Measurements from ENCODE around the gene WDR37. TPM values are rescaled to one million over a fixed set of nuclear protein-coding genes. Genes with fewer than 3 reads are reported as not detected.
A peak's percentile ranks its signal among the peaks of the same experiment; 100 is the strongest.

Gene WDR37
- total RNA-seq, 1 donor from 2014 or later, result 13.6 TPM

- H3K27me3 Mint-ChIP-seq (ENCODE audit: unreplicated experiment), result no peaks in the 10 kb centered on the region
- no peak overlapping the region for H3K27ac Mint-ChIP-seq (ENCODE audit: unreplicated experiment)
- peaks cover 61% of the 10 kb centered on the region for H3K36me3 Mint-ChIP-seq (ENCODE audit: unreplicated experiment)
- no peaks in the 10 kb centered on the region for H3K9me3 Mint-ChIP-seq (ENCODE audit: unreplicated experiment)
- no peak for DNase-seq (ENCODE audit: extremely low spot score, unreplicated experiment)
- H3K4me3 Mint-ChIP-seq (ENCODE audit: unreplicated experiment), result no peak overlapping the region
- no peak for TF ChIP-seq CTCF (IDR thresholded peaks at IDR 0.05)
- H3K4me1 Mint-ChIP-seq (ENCODE audit: unreplicated experiment), result peaks cover 30% of the 10 kb centered on the region
Observed at GRCh38 chr10:1107679-1108078, 51.5 kb downstream of the WDR37 start.

DNA sequence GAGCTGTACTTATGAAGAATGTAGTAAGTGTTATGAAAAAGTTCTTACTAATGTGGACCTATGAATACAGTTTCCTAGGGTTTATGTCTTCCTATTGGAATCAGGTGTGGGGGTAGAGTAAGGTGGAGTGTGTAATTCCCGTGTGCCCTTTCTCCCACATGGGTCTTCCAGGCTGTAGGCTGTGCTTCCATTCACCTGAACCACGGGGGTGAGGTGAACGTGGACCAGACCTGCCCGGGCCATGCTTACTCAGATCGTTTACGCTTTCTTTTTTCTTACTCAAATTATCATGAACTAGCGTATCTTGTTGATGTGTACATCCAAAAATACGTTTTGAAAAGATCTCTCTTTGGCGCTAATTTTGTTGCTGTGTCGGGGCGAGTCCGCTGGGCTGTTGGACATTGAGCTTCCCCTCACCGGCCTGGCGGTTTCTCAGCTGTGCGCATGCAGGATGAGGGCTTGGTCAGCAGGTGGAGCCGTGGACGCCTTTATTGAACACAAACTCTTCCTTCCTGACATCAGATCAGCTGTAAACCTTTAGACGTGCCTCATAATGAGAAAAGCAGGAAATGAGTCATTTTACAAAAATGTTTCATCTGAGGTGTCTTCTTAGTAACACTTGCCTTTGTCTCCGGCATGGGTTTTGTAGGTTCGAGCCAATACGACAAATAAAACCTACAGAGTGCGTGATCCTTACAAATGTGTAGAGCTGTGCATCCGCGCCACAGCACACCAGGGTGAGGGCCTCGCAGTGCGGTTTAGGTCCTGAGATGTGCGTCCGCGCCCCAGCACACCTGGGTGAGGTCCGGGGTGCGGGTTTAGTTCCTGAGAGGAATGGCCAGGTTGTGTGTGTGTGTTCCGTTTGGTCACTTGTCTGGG is 53.8 kb downstream of the WDR37 start:
- peak; percentile 89 for TF ChIP-seq CTCF (IDR thresholded peaks at IDR 0.05)
- H3K4me3 Mint-ChIP-seq (ENCODE audit: unreplicated experiment), result no peak overlapping the region
- H3K36me3 Mint-ChIP-seq (ENCODE audit: unreplicated experiment), result peaks cover 56% of the 10 kb centered on the region
- no peak for DNase-seq (ENCODE audit: extremely low spot score, unreplicated experiment)
- peak overlapping the region; percentile 62 for H3K27ac Mint-ChIP-seq (ENCODE audit: unreplicated experiment)
- H3K9me3 Mint-ChIP-seq (ENCODE audit: unreplicated experiment), result no peaks in the 10 kb centered on the region
- no peaks in the 10 kb centered on the region for H3K27me3 Mint-ChIP-seq (ENCODE audit: unreplicated experiment)
- H3K4me1 Mint-ChIP-seq (ENCODE audit: unreplicated experiment), result peaks cover 19% of the 10 kb centered on the region

- H3K36me3 Mint-ChIP-seq (ENCODE audit: unreplicated experiment), result peaks cover 57% of the 10 kb centered on the region
- peaks cover 19% of the 10 kb centered on the region for H3K4me1 Mint-ChIP-seq (ENCODE audit: unreplicated experiment)
- no peak overlapping the region for H3K4me3 Mint-ChIP-seq (ENCODE audit: unreplicated experiment)
- H3K9me3 Mint-ChIP-seq (ENCODE audit: unreplicated experiment), result no peaks in the 10 kb centered on the region
- H3K27me3 Mint-ChIP-seq (ENCODE audit: unreplicated experiment), result no peaks in the 10 kb centered on the region
- peak overlapping the region; percentile 62 for H3K27ac Mint-ChIP-seq (ENCODE audit: unreplicated experiment)
- no peak for TF ChIP-seq CTCF (IDR thresholded peaks at IDR 0.05)
- DNase-seq (ENCODE audit: extremely low spot score, unreplicated experiment), result no peak
Observed at GRCh38 chr10:1110674-1111119, 54.5 kb downstream of the WDR37 start.

DNA sequence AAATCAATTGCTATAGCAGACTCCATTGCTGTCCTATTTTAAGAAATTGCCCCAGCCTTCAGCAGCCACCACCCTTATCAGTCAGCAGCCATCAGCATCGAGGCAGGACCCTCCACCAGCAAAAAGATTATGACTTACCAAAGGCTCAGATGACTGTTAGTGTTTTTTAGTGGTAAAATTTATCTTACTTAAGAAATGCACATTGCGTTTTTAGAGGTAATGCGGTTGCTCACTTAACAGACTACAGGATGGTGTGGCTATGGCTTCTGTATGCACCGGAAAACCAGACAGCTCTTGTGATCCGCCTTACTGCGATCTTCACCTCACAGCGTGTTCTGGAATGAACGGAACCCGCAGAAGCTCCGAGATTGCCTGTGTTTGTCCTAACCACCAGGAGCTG is 58.1 kb downstream of the WDR37 start:
- Mint-ChIP-seq H3K4me1 (ENCODE audit: unreplicated experiment) (peaks cover 19% of the 10 kb centered on the region), H3K27ac (ENCODE audit: unreplicated experiment) (no peak overlapping the region), H3K4me3 (ENCODE audit: unreplicated experiment) (no peak overlapping the region), H3K36me3 (ENCODE audit: unreplicated experiment) (peaks cover 50% of the 10 kb centered on the region), H3K27me3 (ENCODE audit: unreplicated experiment) (no peaks in the 10 kb centered on the region), H3K9me3 (ENCODE audit: unreplicated experiment) (no peaks in the 10 kb centered on the region)
- DNase-seq (ENCODE audit: extremely low spot score, unreplicated experiment), result no peak
- TF ChIP-seq CTCF (IDR thresholded peaks at IDR 0.05), result no peak

- Mint-ChIP-seq H3K27ac (ENCODE audit: unreplicated experiment) (no peak overlapping the region), H3K36me3 (ENCODE audit: unreplicated experiment) (peaks cover 52% of the 10 kb centered on the region), H3K4me1 (ENCODE audit: unreplicated experiment) (peaks cover 15% of the 10 kb centered on the region), H3K4me3 (ENCODE audit: unreplicated experiment) (no peak overlapping the region), H3K9me3 (ENCODE audit: unreplicated experiment) (no peaks in the 10 kb centered on the region), H3K27me3 (ENCODE audit: unreplicated experiment) (no peaks in the 10 kb centered on the region)
- DNase-seq (ENCODE audit: extremely low spot score, unreplicated experiment), result peak; percentile 51
- TF ChIP-seq CTCF (IDR thresholded peaks at IDR 0.05), result no peak
Observed at GRCh38 chr10:1114719-1115606, 58.8 kb downstream of the WDR37 start.

Measured in osteocyte (in vitro differentiated cells).